ENCODE results near the gene TMEM233.

The TMEM233 gene

DNA sequence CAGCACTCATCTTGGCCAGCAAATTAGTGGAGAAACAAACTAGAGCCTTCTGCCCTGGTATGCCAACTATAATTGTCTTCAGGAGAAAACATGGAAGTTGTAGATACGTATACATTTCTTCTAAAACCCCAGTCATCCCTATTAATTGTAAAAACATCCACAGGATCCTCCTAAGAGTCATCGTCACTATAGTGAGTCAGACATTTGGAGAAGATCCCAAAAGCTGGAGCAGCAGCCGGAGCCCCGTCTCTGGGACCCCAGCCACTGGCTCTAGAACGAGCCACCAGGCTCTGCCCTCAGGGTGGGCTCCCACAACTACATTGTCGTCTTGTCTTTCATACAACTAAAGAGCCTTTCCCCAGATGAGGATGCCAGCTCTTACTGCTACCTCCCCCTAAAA lies 89.8 kb downstream of the TMEM233 start:
- DNase-seq, result no peak

DNA sequence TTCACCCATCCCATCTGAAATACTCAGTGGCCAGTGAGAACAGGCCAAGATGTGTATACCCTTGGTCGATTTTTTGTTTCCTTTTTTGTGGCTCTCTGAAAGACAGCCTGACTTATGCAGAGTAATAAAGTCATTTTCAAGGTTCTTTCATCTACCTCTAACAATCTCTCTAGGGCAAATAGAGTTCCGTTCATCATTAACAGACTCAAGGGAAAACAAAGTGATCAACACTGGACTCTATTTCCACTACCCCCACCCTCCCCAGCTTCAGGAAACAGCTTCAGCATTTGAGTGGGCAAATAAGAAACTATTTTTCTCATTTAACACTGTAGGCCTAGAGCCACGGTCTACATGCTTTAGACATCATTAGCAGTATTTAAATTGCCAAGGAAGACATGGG lies 90.2 kb downstream of the TMEM233 start:
- DNase-seq, result no peak

DNA sequence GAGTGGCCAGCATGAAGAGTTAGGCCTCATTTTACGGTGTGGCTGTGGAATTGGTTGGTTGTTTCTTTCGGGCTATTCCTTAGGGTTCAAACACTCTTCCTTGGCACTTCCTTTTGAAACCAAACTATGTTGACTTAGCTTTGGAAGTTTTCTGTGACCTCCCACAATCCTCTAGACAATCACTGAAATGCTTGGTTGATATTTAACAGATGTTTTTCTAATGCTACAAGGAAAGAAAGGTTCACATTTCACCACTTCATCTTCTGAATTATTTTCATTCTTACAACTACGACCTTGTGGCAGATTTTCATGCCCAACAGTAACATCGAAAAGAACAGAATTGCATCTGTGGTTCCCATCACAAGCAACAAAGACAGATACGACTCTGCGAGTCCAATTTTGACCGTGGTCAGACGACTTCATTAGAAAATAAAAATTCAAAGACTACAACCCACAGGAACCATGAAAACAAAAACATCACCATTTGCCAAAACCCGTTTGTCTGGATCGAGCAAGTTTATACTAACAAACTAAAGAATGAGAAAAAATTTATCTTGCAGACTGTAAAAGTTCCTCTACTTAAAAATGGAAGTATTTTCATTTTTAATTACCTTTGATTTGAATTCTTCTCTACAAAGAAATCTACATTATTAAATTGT lies 91.3 kb downstream of the TMEM233 start:
- DNase-seq, result no peak

DNA sequence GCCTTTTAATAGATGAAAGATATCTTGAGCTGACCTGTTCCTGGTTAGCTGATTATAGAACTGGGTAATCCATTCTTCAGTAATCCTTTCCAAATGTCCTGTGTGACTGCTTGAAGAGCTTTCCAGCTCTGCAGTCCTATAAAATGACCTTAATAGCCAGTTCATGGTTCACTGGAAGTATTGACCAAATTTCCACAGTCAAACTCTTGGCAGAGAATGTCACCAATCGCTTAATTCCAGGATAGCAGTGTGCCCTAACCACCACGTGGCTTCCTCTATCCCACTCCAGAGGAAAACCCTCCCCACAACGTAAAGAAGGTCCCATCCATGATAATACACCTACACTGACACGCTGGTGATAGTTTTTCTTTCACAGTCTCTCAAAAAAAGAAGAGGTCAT lies 91.8 kb downstream of the TMEM233 start:
- DNase-seq, result no peak

DNA sequence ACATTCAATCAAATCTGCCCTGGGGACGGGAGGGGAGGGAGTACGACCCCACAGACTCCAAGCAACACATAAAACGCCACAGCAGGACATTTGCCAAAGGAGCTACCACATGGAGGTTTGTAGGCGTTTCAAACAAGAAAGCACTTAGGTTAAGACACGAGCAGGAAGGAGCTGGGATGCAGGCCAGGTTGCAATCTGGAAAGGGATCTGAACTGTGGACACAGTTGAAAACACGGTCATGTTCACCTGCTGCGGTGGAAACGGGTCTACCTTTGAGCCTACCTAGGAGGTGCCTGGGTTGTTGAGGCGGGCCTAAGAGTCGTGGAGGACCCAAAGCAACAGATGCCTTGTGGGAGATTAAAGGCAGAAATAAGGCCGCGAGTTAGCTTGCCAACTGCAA lies 92.8 kb downstream of the TMEM233 start:
- DNase-seq, result no peak

DNA sequence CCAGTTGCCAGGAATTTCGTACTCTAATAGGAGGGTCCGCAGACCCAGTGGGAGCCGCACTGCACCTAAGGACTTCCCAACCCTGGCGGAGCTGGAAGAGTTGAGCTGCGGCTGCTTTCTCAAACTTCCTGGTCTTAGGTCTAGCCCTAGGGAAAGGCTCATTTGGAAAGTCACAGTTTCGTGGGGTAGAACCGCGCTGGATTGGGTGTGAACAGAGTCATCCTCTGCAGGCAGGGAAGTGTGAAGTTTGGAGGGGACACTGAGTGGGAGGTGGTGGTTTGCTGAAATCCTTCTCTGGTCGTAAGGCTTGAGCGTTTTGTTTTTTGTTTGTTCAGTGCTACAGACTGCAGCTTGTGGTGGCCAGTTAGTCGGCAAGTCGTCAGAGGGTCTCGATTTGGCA lies 93.2 kb downstream of the TMEM233 start:
- no peak for DNase-seq

DNA sequence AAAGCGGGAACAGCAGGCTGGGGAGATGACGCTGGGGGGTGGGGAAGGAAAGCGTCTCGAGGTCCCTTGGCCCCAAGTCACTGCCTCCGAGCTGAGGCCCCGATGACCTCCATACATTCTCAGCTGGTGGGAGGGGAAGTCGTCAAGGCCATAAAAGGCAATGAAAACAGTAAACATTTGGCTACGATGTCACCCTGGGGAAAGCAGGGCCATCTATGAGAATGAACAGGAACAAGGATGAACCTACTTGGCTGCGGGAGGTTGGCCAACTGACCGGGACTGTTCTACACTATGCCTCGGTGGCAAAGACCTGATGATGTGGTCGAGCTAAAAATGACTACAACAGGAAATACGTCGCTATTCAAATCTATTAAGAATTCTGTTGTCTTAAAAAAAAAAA lies 93.8 kb downstream of the TMEM233 start:
- DNase-seq, result no peak

DNA sequence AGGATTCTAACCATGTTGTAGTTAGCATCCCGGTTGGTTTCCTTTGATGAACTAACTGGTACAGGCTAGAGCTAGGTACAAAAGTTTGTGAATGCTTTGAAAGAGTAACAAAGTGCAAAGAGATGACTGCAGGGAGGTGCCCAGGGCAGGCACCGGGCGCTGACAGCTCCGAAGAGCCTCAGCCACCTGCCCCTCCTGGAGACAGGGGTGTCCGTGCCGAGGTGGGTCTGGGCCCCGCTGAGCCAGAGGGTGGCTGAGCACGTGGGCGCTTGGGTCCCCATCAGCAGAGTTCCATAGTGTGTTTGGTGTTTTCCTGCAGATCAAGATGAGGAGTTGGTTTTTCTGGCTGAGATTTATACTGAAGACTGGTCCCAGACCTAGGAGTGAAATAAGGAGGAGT lies 94.3 kb downstream of the TMEM233 start:
- DNase-seq, result no peak

DNA sequence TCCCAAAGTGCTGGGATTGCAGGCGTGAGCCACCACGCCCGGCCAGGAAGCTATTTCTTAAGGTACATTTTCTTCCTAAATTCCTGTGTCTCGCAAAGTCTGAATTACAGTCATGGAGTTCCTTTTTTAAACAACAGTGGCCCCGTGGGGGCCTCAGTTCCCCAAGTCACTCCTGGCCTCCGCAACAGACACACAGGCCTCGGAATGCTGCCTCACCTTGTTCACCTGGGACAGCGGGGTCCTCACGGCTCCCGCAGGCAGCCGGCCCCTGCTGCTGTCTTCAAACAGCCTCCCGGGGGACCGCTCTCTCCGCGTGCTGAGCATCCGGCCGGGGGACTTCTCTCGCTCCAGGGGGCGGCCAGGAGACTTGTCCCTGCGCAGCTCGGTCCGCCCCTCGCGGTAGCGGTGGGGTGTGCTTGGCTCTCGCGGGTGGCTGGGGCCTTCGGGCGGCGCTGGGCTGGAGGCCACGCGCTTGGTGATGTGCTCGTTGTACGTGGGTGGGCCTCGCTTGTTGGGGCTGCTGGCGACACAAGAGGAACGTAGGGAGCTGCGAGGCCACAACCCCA lies 96.4 kb downstream of the TMEM233 start:
- DNase-seq, result no peak

DNA sequence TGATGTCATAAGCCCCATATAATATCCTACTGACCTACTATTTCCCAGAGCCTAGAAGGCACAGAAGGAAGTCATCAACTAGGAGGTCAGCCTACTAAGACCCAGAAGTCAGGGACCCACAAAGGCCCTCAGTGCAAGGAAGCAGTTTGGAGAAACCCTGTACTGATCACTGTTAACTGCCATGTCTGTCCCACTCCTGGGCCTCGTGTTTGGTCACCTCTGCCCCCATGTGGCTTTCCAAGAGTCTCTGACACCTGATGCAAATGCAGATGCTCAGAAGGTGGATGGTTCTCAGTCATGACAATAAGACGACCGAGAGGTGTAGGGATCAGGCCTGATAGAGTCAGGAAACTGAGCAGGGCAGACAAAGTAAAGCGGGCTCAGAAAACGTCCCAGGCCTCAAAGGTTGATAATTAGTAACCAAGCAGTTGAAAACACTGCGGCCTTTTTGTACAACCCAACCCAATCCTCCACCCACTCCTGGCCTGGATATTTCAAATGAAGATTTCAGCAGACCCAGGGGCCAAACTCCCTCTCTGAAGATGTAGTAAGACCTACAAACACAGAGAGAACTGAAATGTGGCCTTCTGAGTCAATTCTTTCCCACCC lies 97.7 kb downstream of the TMEM233 start:
- no peak for DNase-seq

DNA sequence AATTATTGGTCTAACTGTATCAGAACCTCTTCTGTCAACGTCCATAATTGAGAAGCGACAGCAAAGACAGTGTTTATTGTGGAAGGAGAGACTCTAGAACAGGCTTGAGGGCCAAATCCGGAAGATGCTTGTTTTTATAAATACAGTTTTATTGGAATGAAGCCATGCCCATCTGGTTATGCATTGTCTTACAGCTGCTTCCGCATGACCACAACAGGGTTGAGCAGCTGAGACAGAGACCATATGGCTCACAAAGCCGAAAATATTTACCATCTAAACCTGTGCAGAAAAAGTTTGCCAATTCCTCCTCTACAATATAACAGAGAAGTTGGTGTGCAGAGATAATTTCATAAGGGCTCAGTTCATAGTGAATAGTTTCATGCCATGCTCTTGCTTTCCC lies 98.8 kb downstream of the TMEM233 start:
- DNase-seq, result no peak

All from effector CD8-positive, alpha-beta T cell (primary cell).